ENCODE measurements around the gene PRKCZ.

PRKCZ gene

GRCh38 chr1:2128189-2128901 lies 78.1 kb downstream of the PRKCZ start:
- Histone ChIP-seq H4K8ac (ENCODE audit: low read depth, low read length) (no peak overlapping the region), H4K12ac (ENCODE audit: low read depth, low read length) (no peak overlapping the region), H3K79me1 (ENCODE audit: low read length) (peaks cover 7% of the 10 kb centered on the region), H3K79me2 (ENCODE audit: control insufficient read depth, insufficient read depth, low read length, poor library complexity) (no peaks in the 10 kb centered on the region), H2BK5ac (ENCODE audit: low read depth, low read length, poor library complexity) (peak overlapping the region; percentile 9), H3K14ac (ENCODE audit: low read length) (no peak overlapping the region), H3K23ac (ENCODE audit: low read length) (no peak overlapping the region), H2AFZ (ENCODE audit: insufficient read depth, low read length, poor library complexity) (peak overlapping the region; percentile 10), H3K36me3 (ENCODE audit: control insufficient read depth in 1 of 2, insufficient read depth in 2 of 2, low read length in 2 of 2) (peaks cover 18 to 20% of the 10 kb centered on the region in 2 experiments), H3K9me3 (ENCODE audit: insufficient read depth, low read depth, low read length) (peaks cover 3% of the 10 kb centered on the region), H3K4me3 (ENCODE audit: low read depth, low read length) (no peak overlapping the region), H2AK5ac (ENCODE audit: low read length) (no peak overlapping the region), H3K18ac (ENCODE audit: low read length) (no peak overlapping the region), H3K9ac (ENCODE audit: low read length) (no peak overlapping the region), H2BK120ac (ENCODE audit: insufficient read depth, low read length, poor library complexity) (no peak overlapping the region), H2BK12ac (ENCODE audit: low read length) (no peak overlapping the region), H4K91ac (ENCODE audit: low read depth, low read length) (no peak overlapping the region), H3K4ac (ENCODE audit: low read depth, low read length) (no peak overlapping the region), H3K4me1 (ENCODE audit: control insufficient read depth in 1 of 2, insufficient read depth in 2 of 2, low read length in 2 of 2) (peaks cover 6 to 10% of the 10 kb centered on the region in 2 experiments), H3K27ac (ENCODE audit: low read depth, low read length) (no peak overlapping the region), H3K27me3 (ENCODE audit: insufficient read depth, low read length) (no peaks in the 10 kb centered on the region), H3K4me2 (ENCODE audit: low read length) (no peak overlapping the region)
- no CpG with 5 or more reads among the region's 29 CpGs for WGBS (ENCODE audit: extremely low coverage, insufficient coverage, insufficient read length)
- DNase-seq = peak; percentile 83

DNA sequence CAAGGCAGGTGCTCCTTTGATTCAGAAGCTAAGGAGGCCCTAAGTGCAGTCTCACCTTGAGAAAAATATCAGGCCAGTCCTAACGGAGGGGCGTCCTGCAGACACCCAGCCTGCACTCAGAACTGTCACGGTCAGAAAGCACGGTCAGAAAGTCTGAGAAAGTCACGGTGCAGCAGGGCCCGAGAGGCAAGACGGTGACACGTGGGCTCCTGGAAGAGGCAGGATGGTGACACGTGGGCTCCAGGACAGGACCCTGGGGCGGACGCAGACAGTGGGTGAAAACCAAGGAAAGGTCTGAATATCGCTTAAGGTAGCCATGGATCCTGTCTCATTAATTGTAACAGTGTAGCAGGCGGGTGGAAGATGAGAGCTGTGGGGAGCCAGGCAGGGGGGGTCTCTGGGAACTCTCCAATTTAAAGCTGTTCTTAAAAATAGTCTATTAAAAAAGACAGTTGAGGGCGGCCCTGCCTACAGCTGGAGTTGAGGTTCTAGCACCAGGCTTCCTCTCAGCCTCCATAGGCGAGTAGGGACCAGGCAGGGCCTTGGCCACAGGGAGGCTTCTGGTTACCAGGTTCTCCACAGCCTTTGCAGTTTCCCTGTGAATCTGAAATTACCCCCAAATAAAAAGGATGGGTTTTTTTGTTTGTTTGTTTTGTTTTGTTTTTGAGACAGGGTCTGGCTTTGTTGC lies 79.2 kb downstream of the PRKCZ start:
- Histone ChIP-seq H3K14ac (ENCODE audit: low read length) (no peak overlapping the region), H2BK5ac (ENCODE audit: low read depth, low read length, poor library complexity) (no peak overlapping the region), H3K4me2 (ENCODE audit: low read length) (no peak overlapping the region), H2BK12ac (ENCODE audit: low read length) (no peak overlapping the region), H2AFZ (ENCODE audit: insufficient read depth, low read length, poor library complexity) (no peak overlapping the region), H3K79me1 (ENCODE audit: low read length) (peaks cover 16% of the 10 kb centered on the region), H4K12ac (ENCODE audit: low read depth, low read length) (no peak overlapping the region), H3K79me2 (ENCODE audit: control insufficient read depth, insufficient read depth, low read length, poor library complexity) (peaks cover 5% of the 10 kb centered on the region), H4K91ac (ENCODE audit: low read depth, low read length) (no peak overlapping the region), H3K4me1 (ENCODE audit: control insufficient read depth in 1 of 2, insufficient read depth in 2 of 2, low read length in 2 of 2) (peaks cover 14 to 19% of the 10 kb centered on the region in 2 experiments), H3K18ac (ENCODE audit: low read length) (peak overlapping the region; percentile 52), H3K36me3 (ENCODE audit: control insufficient read depth in 1 of 2, insufficient read depth in 2 of 2, low read length in 2 of 2) (peaks cover 18 to 20% of the 10 kb centered on the region in 2 experiments), H2AK5ac (ENCODE audit: low read length) (no peak overlapping the region), H3K4ac (ENCODE audit: low read depth, low read length) (no peak overlapping the region), H3K27me3 (ENCODE audit: insufficient read depth, low read length) (no peaks in the 10 kb centered on the region), H3K23ac (ENCODE audit: low read length) (no peak overlapping the region), H3K4me3 (ENCODE audit: low read depth, low read length) (no peak overlapping the region), H3K9me3 (ENCODE audit: insufficient read depth, low read depth, low read length) (peaks cover 2% of the 10 kb centered on the region), H2BK120ac (ENCODE audit: insufficient read depth, low read length, poor library complexity) (no peak overlapping the region), H3K9ac (ENCODE audit: low read length) (no peak overlapping the region), H3K27ac (ENCODE audit: low read depth, low read length) (no peak overlapping the region), H4K8ac (ENCODE audit: low read depth, low read length) (no peak overlapping the region)
- no CpG with 5 or more reads among the region's 15 CpGs for WGBS (ENCODE audit: extremely low coverage, insufficient coverage, insufficient read length)
- no peak for DNase-seq

- no peak for DNase-seq
- peaks cover 24% of the 10 kb centered on the region for H3K79me1 ChIP-seq (ENCODE audit: low read length)
- no peak overlapping the region for H3K4ac ChIP-seq (ENCODE audit: low read depth, low read length)
- no peak overlapping the region for H3K27ac ChIP-seq (ENCODE audit: low read depth, low read length)
- H3K4me2 ChIP-seq (ENCODE audit: low read length) = no peak overlapping the region
- H4K91ac ChIP-seq (ENCODE audit: low read depth, low read length) = no peak overlapping the region
- no peak overlapping the region for H2BK12ac ChIP-seq (ENCODE audit: low read length)
- H3K36me3 ChIP-seq (ENCODE audit: control insufficient read depth in 1 of 2, insufficient read depth in 2 of 2, low read length in 2 of 2) = peaks cover 18 to 20% of the 10 kb centered on the region in 2 experiments
- H4K8ac ChIP-seq (ENCODE audit: low read depth, low read length) = no peak overlapping the region
- no peak overlapping the region for H2AFZ ChIP-seq (ENCODE audit: insufficient read depth, low read length, poor library complexity)
- no peak overlapping the region for H3K14ac ChIP-seq (ENCODE audit: low read length)
- no peak overlapping the region for H2AK5ac ChIP-seq (ENCODE audit: low read length)
- peaks cover 22 to 26% of the 10 kb centered on the region in 2 experiments for H3K4me1 ChIP-seq (ENCODE audit: control insufficient read depth in 1 of 2, insufficient read depth in 2 of 2, low read length in 2 of 2)
- no peak overlapping the region for H3K9ac ChIP-seq (ENCODE audit: low read length)
- H4K12ac ChIP-seq (ENCODE audit: low read depth, low read length) = no peak overlapping the region
- no CpG with 5 or more reads among the region's 10 CpGs for WGBS (ENCODE audit: extremely low coverage, insufficient coverage, insufficient read length)
- no peak overlapping the region for H3K18ac ChIP-seq (ENCODE audit: low read length)
- H3K79me2 ChIP-seq (ENCODE audit: control insufficient read depth, insufficient read depth, low read length, poor library complexity) = peaks cover 11% of the 10 kb centered on the region
- H3K23ac ChIP-seq (ENCODE audit: low read length) = no peak overlapping the region
- H2BK5ac ChIP-seq (ENCODE audit: low read depth, low read length, poor library complexity) = no peak overlapping the region
- no peaks in the 10 kb centered on the region for H3K27me3 ChIP-seq (ENCODE audit: insufficient read depth, low read length)
- H2BK120ac ChIP-seq (ENCODE audit: insufficient read depth, low read length, poor library complexity) = no peak overlapping the region
- no peak overlapping the region for H3K4me3 ChIP-seq (ENCODE audit: low read depth, low read length)
- H3K9me3 ChIP-seq (ENCODE audit: insufficient read depth, low read depth, low read length) = peaks cover 2% of the 10 kb centered on the region
Measured at GRCh38 chr1:2130156-2130555, 79.9 kb downstream of the PRKCZ start.

DNA sequence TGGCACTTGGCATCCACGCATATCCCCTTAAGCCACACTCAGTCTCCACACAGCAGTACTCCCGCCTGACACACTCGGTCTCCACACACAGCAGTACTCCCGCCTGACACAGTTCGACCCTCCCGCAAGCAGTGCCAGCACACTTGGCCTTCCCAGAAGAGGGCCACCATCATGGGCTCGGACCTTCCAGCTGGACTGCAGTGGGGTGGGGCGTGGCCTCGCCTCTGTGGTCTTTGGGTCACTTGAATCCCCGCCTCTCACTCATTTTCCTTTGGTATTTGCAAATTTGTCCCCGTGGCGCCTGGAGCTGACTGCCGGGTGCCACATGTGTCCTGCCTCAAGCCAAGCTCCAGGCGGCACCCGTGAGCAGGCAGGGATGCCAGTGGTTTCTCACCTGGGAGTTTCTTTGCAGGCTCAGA lies 80.7 kb downstream of the PRKCZ start:
- Histone ChIP-seq H2BK120ac (ENCODE audit: insufficient read depth, low read length, poor library complexity) (no peak overlapping the region), H4K8ac (ENCODE audit: low read depth, low read length) (no peak overlapping the region), H2BK12ac (ENCODE audit: low read length) (no peak overlapping the region), H2AK5ac (ENCODE audit: low read length) (no peak overlapping the region), H3K36me3 (ENCODE audit: control insufficient read depth in 1 of 2, insufficient read depth in 2 of 2, low read length in 2 of 2) (peaks cover 15 to 18% of the 10 kb centered on the region in 2 experiments), H3K14ac (ENCODE audit: low read length) (no peak overlapping the region), H3K79me2 (ENCODE audit: control insufficient read depth, insufficient read depth, low read length, poor library complexity) (peaks cover 12% of the 10 kb centered on the region), H3K4me2 (ENCODE audit: low read length) (no peak overlapping the region), H4K12ac (ENCODE audit: low read depth, low read length) (no peak overlapping the region), H2BK5ac (ENCODE audit: low read depth, low read length, poor library complexity) (no peak overlapping the region), H3K9ac (ENCODE audit: low read length) (no peak overlapping the region), H3K9me3 (ENCODE audit: insufficient read depth, low read depth, low read length) (peaks cover 2% of the 10 kb centered on the region), H3K27ac (ENCODE audit: low read depth, low read length) (no peak overlapping the region), H4K91ac (ENCODE audit: low read depth, low read length) (no peak overlapping the region), H2AFZ (ENCODE audit: insufficient read depth, low read length, poor library complexity) (no peak overlapping the region), H3K27me3 (ENCODE audit: insufficient read depth, low read length) (no peaks in the 10 kb centered on the region), H3K4me3 (ENCODE audit: low read depth, low read length) (no peak overlapping the region), H3K4ac (ENCODE audit: low read depth, low read length) (no peak overlapping the region), H3K18ac (ENCODE audit: low read length) (no peak overlapping the region), H3K23ac (ENCODE audit: low read length) (no peak overlapping the region), H3K4me1 (ENCODE audit: control insufficient read depth in 1 of 2, insufficient read depth in 2 of 2, low read length in 2 of 2) (peaks cover 24 to 29% of the 10 kb centered on the region in 2 experiments), H3K79me1 (ENCODE audit: low read length) (peaks cover 26% of the 10 kb centered on the region)
- WGBS (ENCODE audit: extremely low coverage, insufficient coverage, insufficient read length) = no CpG with 5 or more reads among the region's 15 CpGs
- peak; percentile 84 to 87 for DNase-seq
